ENCODE results near the gene HEPACAM. TPM values are rescaled to one million over a fixed set of nuclear protein-coding genes. Genes with fewer than 3 reads are reported as not detected.

The HEPACAM gene
- total and polyA plus RNA-seq, 2 donors (not counting 3 experiments of a cell fraction or from before 2014, with no cell fraction given), result not detected

- H3K27ac ChIP-seq (ENCODE audit: insufficient read depth, low read depth, low read length), result no peak overlapping the region
- BruUV-seq (replicated peaks), result no TSS peak
- DNase-seq (ENCODE audit: low read depth, low spot score), result no peak
- H3K9me1 ChIP-seq (replicated peaks; ENCODE audit: control insufficient read depth, extremely low read depth, insufficient read depth, low read length), result no peaks in the 10 kb centered on the region
- no peaks in the 10 kb centered on the region for H4K20me1 ChIP-seq (replicated peaks; ENCODE audit: control insufficient read depth, extremely low read depth, insufficient read depth, low read length)
- intact Hi-C loops (cut with micrococcal nuclease) (no loop called here), dilution Hi-C loops (cut with MboI; ENCODE audit: extremely low pct_ligation_motif_present, low sequenced_read_pairs) (no loop called here)
- H3K27me3 ChIP-seq (ENCODE audit: control insufficient read depth in 2 of 2, insufficient read depth in 2 of 2, low read length in 2 of 2), result no peaks in the 10 kb centered on the region
- peaks cover 5% of the 10 kb centered on the region for H3K4me1 ChIP-seq (ENCODE audit: control insufficient read depth, extremely low read depth, insufficient read depth, low read length)
- no peaks in the 10 kb centered on the region for H3K79me2 ChIP-seq (ENCODE audit: control insufficient read depth, insufficient read depth, low read length)
- POLR2A ChIA-PET, result no interaction called here
- H3K9me3 ChIP-seq (replicated peaks; ENCODE audit: control insufficient read depth, insufficient read depth, low read length), result no peaks in the 10 kb centered on the region
- no peaks in the 10 kb centered on the region for H3K36me3 ChIP-seq (ENCODE audit: control insufficient read depth in 2 of 2, extremely low read depth in 1 of 2, insufficient read depth in 2 of 2, low read length in 2 of 2)
- FAIRE-seq, result no peak
- H3K4me2 ChIP-seq (ENCODE audit: insufficient read depth, low read length), result no peak overlapping the region
- no peak overlapping the region for H3K4me3 ChIP-seq (replicated peaks in 1 of 3; ENCODE audit: insufficient read depth in 1 of 3, low read depth in 1 of 3, low read length in 3 of 3)
- CTCF ChIA-PET, result interaction anchor here (1.2 kb wide), 1 partner anchor 21 kb away, joined by 3 read pairs; no protein-coding TSS in a partner anchor
- TF ChIP-seq MAX (IDR thresholded peaks at IDR 0.05; ENCODE audit: insufficient read depth, insufficient read length) (no peak), MYC (IDR thresholded peaks at IDR 0.05; ENCODE audit: low read depth, low read length) (no peak), GATA2 (IDR thresholded peaks at IDR 0.05; ENCODE audit: insufficient read depth, insufficient read length, low read depth, low read length) (no peak), FOS (IDR thresholded peaks at IDR 0.05; ENCODE audit: borderline replicate concordance, insufficient read depth, low read length) (no peak), POLR2AphosphoS5 (IDR thresholded peaks at IDR 0.05; ENCODE audit: insufficient read depth, low read depth, low read length) (no peak), JUN (IDR thresholded peaks at IDR 0.05; ENCODE audit: borderline replicate concordance, insufficient read depth, insufficient read length, low read depth) (no peak)
- H3K9ac ChIP-seq (replicated peaks; ENCODE audit: extremely low read depth, insufficient read depth, low read length), result no peak overlapping the region
- H2AFZ ChIP-seq (ENCODE audit: low read depth, low read length), result no peak overlapping the region
These were observed 13.0 kb downstream of the HEPACAM start for GRCh38 chr11:124922831-124923230.

All from endothelial cell of umbilical vein (primary cell).